Fibroblast of skin of right biceps (primary cell): Measurements from ENCODE around the gene TRAF7.
"Not testable (repeated sequence)": the region's sequence is repeated elsewhere in the genome, so short reads cannot be mapped to it uniquely, and the experiment has no call there.

Experiments
- DNase-seq: peaks from one replicate; pipeline ENCODE4 v3.0.0-alpha.2; 2013

Gene TRAF7

GRCh38 chr16:2155091-2155950 is at the start of gene TRAF7:
Gene TRAF7, plus strand, starts transcription at chr16:2155782. Its CDS starts 8,139 bp downstream, at chr16:2163921.
- peak; percentile 100 for DNase-seq

GRCh38 chr16:2106211-2106610 is 49.4 kb upstream of the TRAF7 start:
- not testable (repeated sequence) for DNase-seq

- peak; percentile 60 for DNase-seq
Observed at GRCh38 chr16:2107121-2107790, 48.3 kb upstream of the TRAF7 start.

GRCh38 chr16:2107791-2108125 is 47.8 kb upstream of the TRAF7 start:
- DNase-seq: not testable (repeated sequence)

GRCh38 chr16:2108446-2109270 is 46.9 kb upstream of the TRAF7 start:
- DNase-seq: not testable (repeated sequence)

- not testable (repeated sequence) for DNase-seq
Observed at GRCh38 chr16:2109271-2109580, 46.4 kb upstream of the TRAF7 start.

- not testable (repeated sequence) for DNase-seq
Observed at GRCh38 chr16:2109872-2110271, 45.7 kb upstream of the TRAF7 start.

- not testable (repeated sequence) for DNase-seq
Observed at GRCh38 chr16:2110332-2111008, 45.1 kb upstream of the TRAF7 start.

- not testable (repeated sequence) for DNase-seq
Observed at GRCh38 chr16:2111009-2111353, 44.6 kb upstream of the TRAF7 start.

GRCh38 chr16:2111412-2112335 is 43.9 kb upstream of the TRAF7 start:
- DNase-seq: not testable (repeated sequence)

GRCh38 chr16:2112539-2113106 is 43.0 kb upstream of the TRAF7 start:
- DNase-seq: not testable (repeated sequence)

- not testable (repeated sequence) for DNase-seq
Observed at GRCh38 chr16:2114225-2114624, 41.4 kb upstream of the TRAF7 start.

- not testable (repeated sequence) for DNase-seq
Observed at GRCh38 chr16:2114885-2115590, 40.5 kb upstream of the TRAF7 start.

- no peak for DNase-seq
Observed at GRCh38 chr16:2115591-2115973, 40.0 kb upstream of the TRAF7 start.

GRCh38 chr16:2116428-2116827 is 39.2 kb upstream of the TRAF7 start:
- DNase-seq: not testable (repeated sequence)

GRCh38 chr16:2117341-2117740 is 38.2 kb upstream of the TRAF7 start:
- not testable (repeated sequence) for DNase-seq

- not testable (repeated sequence) for DNase-seq
Observed at GRCh38 chr16:2117960-2118722, 37.4 kb upstream of the TRAF7 start.

- DNase-seq: peak; percentile 61
Observed at GRCh38 chr16:2121325-2121724, 34.3 kb upstream of the TRAF7 start.

GRCh38 chr16:2121853-2122252 is 33.7 kb upstream of the TRAF7 start:
- DNase-seq: no peak

GRCh38 chr16:2122429-2122828 is 33.2 kb upstream of the TRAF7 start:
- no peak for DNase-seq
